ENCODE measurements around the gene PLP2. TPM values are rescaled to one million over a fixed set of nuclear protein-coding genes. Genes with fewer than 3 reads are reported as not detected.

PLP2 gene
- total and polyA plus RNA-seq, 2 of the 13 experiments (the other 11 are each of a cell fraction or from before 2014, with no cell fraction given) = 0.40 to 3.6 TPM

- Histone ChIP-seq H3K27ac (ENCODE audit: extremely low read length, insufficient read depth, low read length) (no peak overlapping the region), H3K9ac (ENCODE audit: insufficient read depth, low read depth, low read length) (no peak overlapping the region), H4K20me1 (ENCODE audit: insufficient read depth, low read length) (no peaks in the 10 kb centered on the region), H3K9me3 (ENCODE audit: low read length) (no peaks in the 10 kb centered on the region), H3K4me3 (replicated peaks in 1 of 3; ENCODE audit: insufficient read depth in 1 of 3, low read depth in 2 of 3, low read length in 3 of 3) (no peak overlapping the region), H3K27me3 (ENCODE audit: control insufficient read depth in 1 of 2, insufficient read depth in 2 of 2, low read length in 2 of 2) (no peaks in the 10 kb centered on the region), H3K4me1 (ENCODE audit: insufficient read depth, low read length) (no peaks in the 10 kb centered on the region), H3K36me3 (replicated peaks in 1 of 2; ENCODE audit: control insufficient read depth in 1 of 2, insufficient read depth in 2 of 2, low read length in 2 of 2) (no peaks in the 10 kb centered on the region), H3K4me2 (ENCODE audit: low read depth, low read length) (no peak overlapping the region), H3K79me2 (ENCODE audit: insufficient read depth, low read length) (no peaks in the 10 kb centered on the region), H2AFZ (ENCODE audit: low read length) (no peak overlapping the region)
- 60% methylated on average over 17 of the region's 18 CpGs for WGBS (ENCODE audit: low lambda C conversion rate)
- CTCF ChIA-PET (ENCODE audit: low intra/inter-chr PET ratio, low total read pairs) = no interaction called here
- POLR2A ChIA-PET = no interaction called here
- TF ChIP-seq TEAD3 (CRISPR knock-in tag; optimal IDR thresholded peaks at IDR 0.05; ENCODE audit: borderline replicate concordance) = no peak
- no peak for TF ChIP-seq PPARG (CRISPR knock-in tag; conservative IDR thresholded peaks at IDR 0.05)
- no peak for TF ChIP-seq ZNF225 (CRISPR knock-in tag; IDR thresholded peaks at IDR 0.05)
- no peak for TF ChIP-seq PRDM4 (CRISPR knock-in tag; IDR thresholded peaks at IDR 0.05; ENCODE audit: borderline replicate concordance)
- intact Hi-C loops (cut with micrococcal nuclease; ENCODE audit: unreplicated experiment) = no loop called here
- no peak for DNase-seq (ENCODE audit: low spot score)
- BruUV-seq (replicated peaks) = no TSS peak
- no peak for ATAC-seq
- no peak for FAIRE-seq
- in situ Hi-C loops (cut with HindIII; ENCODE audit: extremely low pct_ligation_motif_present, low pct_unique_long_range_greater_than_20kb) = no loop called here
These were observed 16.3 kb upstream of the PLP2 start for GRCh38 chrX:49155243-49155899.
